HEK293 (cell line): ENCODE measurements around the gene IGFN1.

Source experiments
- CTCF ChIP-seq: fragments of 450-650 bp; formaldehyde crosslinking; IDR thresholded peaks from 2 replicates; pipeline ENCODE4 v1.5.1; 2016; ENCODE audit warnings: missing biosample characterization, missing genetic modification characterization
- KLF10 ChIP-seq: fragments of 450-650 bp; IDR thresholded peaks from 2 replicates; pipeline ENCODE4 v1.5.1; 2018; ENCODE audit warnings: missing biosample characterization, mild to moderate bottlenecking, missing genetic modification characterization
- KLF16 ChIP-seq: fragments of 450-650 bp; formaldehyde crosslinking; IDR thresholded peaks from 2 replicates; pipeline ENCODE4 v1.5.1; 2017; ENCODE audit warnings: missing biosample characterization, missing genetic modification characterization
- TCF7L2 ChIP-seq: IDR thresholded peaks from 2 replicates; pipeline ENCODE4 v1.6.1; 2011; ENCODE audit warnings: low read depth, mild to moderate bottlenecking, inconsistent platforms, low read length, moderate library complexity, borderline replicate concordance
- ZBTB11 ChIP-seq: fragments of 450-650 bp; formaldehyde crosslinking; conservative IDR thresholded peaks from 2 replicates; pipeline ENCODE4 v1.5.1; 2016; ENCODE audit warnings: low read depth, missing biosample characterization, missing genetic modification characterization
- ZBTB20 ChIP-seq: fragments of 450-650 bp; formaldehyde crosslinking; IDR thresholded peaks from 2 replicates; pipeline ENCODE4 v1.5.1; 2016; ENCODE audit warnings: missing biosample characterization, missing genetic modification characterization
- ZNF133 ChIP-seq: fragments of 450-650 bp; formaldehyde crosslinking; IDR thresholded peaks from 2 replicates; pipeline ENCODE4 v1.5.1; 2016; ENCODE audit warnings: missing biosample characterization, missing genetic modification characterization
- ZNF175 ChIP-seq: fragments of 450-650 bp; formaldehyde crosslinking; IDR thresholded peaks from 2 replicates; pipeline ENCODE4 v1.5.1; 2016; ENCODE audit warnings: missing biosample characterization, missing genetic modification characterization
- ZNF24 ChIP-seq: fragments of 450-650 bp; formaldehyde crosslinking; IDR thresholded peaks from 2 replicates; pipeline ENCODE4 v1.5.1; 2016; ENCODE audit warnings: missing biosample characterization, missing genetic modification characterization
- ZSCAN18 ChIP-seq: fragments of 450-650 bp; formaldehyde crosslinking; IDR thresholded peaks from 2 replicates; pipeline ENCODE4 v1.5.1; 2016; ENCODE audit warnings: missing biosample characterization, missing genetic modification characterization

GRCh38 chr1:201194046-201194445 is 3.4 kb downstream of the IGFN1 start:
- TF ChIP-seq ZBTB11 (tag by site-specific recombination) = no peak
- TF ChIP-seq ZBTB20 = no peak
- no peak for TF ChIP-seq ZNF175 (tag by site-specific recombination)
- no peak for TF ChIP-seq CTCF (tag by site-specific recombination)
- no peak for TF ChIP-seq KLF10 (tag by site-specific recombination)
- TF ChIP-seq ZSCAN18 (tag by site-specific recombination) = no peak
- TF ChIP-seq TCF7L2 = no peak
- no peak for TF ChIP-seq ZNF24 (tag by site-specific recombination)
- TF ChIP-seq ZNF133 = no peak
- no peak for TF ChIP-seq KLF16 (tag by site-specific recombination)
